GM18526 (cell line): ENCODE data around the gene KRT13.

ENCODE experiments used
- POLR2A ChIP-seq: IDR thresholded peaks from 3 replicates; pipeline ENCODE4 v1.6.1; 2011; ENCODE audit not compliant: insufficient read length; ENCODE audit errors: extremely low read depth

The KRT13 gene

DNA sequence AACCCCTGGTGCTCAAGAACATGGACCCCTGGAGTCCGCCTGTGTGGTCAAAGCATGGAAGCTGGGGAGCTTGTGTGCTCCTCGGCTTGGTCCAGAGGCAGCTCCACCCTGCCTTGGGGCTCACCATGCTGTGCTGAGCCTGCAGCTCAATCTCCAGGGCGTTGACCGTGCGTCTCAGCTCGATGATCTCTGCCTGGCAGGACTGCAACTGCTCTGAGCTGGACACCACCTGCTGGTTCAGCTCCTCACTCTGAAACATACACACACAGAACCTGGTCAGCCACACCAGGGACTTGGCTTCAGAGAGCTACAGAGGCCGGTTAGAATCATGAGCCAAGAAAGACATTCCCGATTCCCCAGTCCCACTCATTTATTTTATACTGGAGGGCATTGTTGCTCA lies 27.2 kb downstream of the KRT13 start:
- no peak for TF ChIP-seq POLR2A

- no peak for TF ChIP-seq POLR2A
Observed at GRCh38 chr17:41476866-41477815, 28.3 kb downstream of the KRT13 start.

- TF ChIP-seq POLR2A, result no peak
Observed at GRCh38 chr17:41475421-41475820, 30.0 kb downstream of the KRT13 start.

DNA sequence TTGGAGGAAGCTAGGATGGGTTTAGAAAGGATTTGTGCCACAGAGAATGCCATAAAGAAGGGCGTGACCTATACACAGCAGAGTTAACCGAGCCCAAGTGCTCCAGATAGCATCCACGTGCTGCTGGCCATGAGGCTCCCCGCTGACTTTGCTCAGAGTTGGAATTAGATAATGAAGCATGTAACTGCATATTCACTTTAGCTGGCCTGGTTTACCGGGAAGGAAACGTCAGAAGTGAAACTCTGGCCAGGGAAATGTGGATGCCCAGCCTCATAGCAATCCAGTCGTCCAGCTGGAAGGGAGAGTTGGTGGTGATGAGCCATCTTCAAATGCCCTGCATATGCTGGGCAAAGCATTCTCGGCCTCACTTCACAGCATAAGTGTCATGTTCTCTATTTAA lies 30.5 kb downstream of the KRT13 start:
- no peak for TF ChIP-seq POLR2A

DNA sequence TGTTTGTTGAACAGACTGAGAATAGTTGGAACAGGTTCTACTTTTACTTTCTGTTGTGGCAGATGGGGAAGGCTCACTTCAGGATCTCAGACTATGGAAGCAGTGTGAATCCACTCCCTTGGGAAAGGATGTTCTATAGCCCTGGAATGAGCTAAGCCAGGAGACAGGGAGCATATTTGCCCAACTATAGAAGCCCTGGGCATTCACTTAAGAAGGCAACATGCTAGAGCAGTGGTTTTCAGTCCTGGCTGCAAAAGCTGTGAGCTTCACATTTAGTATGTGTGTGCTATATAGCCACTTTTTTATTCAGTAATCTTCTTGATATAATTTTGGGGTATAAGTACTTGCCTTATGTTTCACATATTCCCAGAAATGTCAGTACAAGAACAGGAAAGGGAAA lies 37.1 kb downstream of the KRT13 start:
- TF ChIP-seq POLR2A, result no peak

DNA sequence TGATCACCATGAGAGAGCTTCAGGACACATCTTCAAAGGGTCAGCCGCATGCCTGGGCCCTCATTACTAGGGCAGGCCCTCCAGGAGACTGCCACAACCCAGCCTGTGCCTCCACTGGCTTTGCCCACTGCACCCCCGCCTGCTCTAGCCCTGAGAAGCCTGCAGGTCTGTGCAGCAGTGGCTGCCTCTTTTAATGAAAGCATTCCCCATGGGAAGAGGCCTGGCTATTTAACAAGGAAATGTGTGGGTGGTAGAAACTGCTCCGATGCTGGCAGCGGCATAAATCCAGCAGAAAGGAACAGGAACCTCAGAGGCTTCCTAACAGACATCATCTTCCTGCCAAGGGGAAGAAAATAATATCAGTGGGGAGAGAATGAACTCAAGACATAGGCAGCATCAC lies 37.9 kb downstream of the KRT13 start:
- TF ChIP-seq POLR2A, result no peak

GRCh38 chr17:41466988-41467387 lies 38.4 kb downstream of the KRT13 start, which contains the start of gene KRT32:
KRT32 (minus strand) TSS chr17:41467386; CDS start chr17:41467325, 61 bp downstream.
- TF ChIP-seq POLR2A, result no peak

- TF ChIP-seq POLR2A, result no peak
Observed at GRCh38 chr17:41464682-41465081, 40.7 kb downstream of the KRT13 start.

DNA sequence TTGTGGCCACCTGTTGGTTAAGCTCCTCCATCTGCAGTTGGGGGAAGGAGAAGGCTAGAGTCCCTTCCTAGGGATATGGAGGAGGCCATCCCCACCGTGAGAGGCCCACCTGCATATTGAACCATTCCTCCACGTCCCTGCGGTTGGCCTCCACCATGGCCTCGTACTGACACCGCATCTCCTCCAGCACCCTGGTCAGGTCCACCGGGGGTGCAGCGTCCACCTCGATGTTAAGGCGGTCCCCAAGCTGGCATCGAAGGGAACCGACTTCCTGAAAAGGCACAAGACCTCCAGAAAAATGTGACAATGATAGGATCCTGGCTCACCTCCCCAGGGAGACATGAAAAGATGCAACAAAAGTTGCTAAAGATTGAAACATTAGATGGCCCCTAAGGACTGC lies 41.2 kb downstream of the KRT13 start:
- no peak for TF ChIP-seq POLR2A

- TF ChIP-seq POLR2A, result no peak
Observed at GRCh38 chr17:41463746-41464145, 41.7 kb downstream of the KRT13 start.

GRCh38 chr17:41462705-41463104 lies 42.7 kb downstream of the KRT13 start:
- no peak for TF ChIP-seq POLR2A

GRCh38 chr17:41457676-41458075 lies 47.7 kb downstream of the KRT13 start:
- TF ChIP-seq POLR2A, result no peak

DNA sequence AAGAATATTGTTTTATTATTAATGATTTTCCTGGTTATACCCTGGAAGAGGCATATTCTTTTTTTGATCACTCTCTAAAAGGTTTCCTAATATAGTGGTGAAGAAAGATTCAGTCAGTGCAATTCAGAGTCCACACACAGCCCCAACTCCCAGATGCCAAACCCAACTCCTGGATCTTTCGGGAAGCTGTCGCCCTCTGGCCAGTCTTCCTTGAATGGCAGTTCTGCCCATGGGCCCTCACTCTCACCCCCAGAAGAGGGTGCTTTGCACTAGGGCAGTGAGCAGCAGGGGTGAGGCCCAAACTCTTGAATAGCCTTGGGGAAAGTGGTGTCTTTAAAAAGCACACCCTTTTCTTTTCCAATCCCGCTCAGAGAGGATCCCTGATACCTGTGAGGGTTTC lies 49.2 kb downstream of the KRT13 start:
- no peak for TF ChIP-seq POLR2A

GRCh38 chr17:41455236-41455635 lies 50.2 kb downstream of the KRT13 start:
- TF ChIP-seq POLR2A, result no peak

- TF ChIP-seq POLR2A, result no peak
Observed at GRCh38 chr17:41453066-41453465, 52.3 kb downstream of the KRT13 start.

DNA sequence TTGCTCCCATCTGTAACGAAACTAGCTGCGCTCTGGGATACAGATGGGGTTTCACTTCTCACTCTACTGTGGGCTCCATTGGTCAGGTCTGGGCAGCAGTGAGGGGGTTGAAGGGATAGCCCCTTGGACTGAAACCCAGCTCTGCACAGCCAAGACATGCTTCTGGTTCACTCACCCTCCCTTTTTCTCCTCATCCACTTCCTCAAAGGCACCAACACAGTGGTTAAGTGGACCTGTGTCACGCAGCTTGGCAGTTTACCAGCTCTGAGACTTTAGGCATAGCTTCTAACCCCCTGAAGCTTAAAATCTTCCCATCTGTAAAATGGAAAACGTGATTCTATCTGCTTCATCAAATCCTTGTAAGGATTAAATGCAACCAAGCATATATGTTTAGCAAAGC lies 53.1 kb downstream of the KRT13 start:
- TF ChIP-seq POLR2A, result no peak
